ENCODE results near the gene SLC16A3. TPM values are rescaled to one million over a fixed set of nuclear protein-coding genes. Genes with fewer than 3 reads are reported as not detected.

SLC16A3 gene
- total and polyA plus RNA-seq, 12 donors: 2.7 to 58.6 (median 32.7) TPM

DNA sequence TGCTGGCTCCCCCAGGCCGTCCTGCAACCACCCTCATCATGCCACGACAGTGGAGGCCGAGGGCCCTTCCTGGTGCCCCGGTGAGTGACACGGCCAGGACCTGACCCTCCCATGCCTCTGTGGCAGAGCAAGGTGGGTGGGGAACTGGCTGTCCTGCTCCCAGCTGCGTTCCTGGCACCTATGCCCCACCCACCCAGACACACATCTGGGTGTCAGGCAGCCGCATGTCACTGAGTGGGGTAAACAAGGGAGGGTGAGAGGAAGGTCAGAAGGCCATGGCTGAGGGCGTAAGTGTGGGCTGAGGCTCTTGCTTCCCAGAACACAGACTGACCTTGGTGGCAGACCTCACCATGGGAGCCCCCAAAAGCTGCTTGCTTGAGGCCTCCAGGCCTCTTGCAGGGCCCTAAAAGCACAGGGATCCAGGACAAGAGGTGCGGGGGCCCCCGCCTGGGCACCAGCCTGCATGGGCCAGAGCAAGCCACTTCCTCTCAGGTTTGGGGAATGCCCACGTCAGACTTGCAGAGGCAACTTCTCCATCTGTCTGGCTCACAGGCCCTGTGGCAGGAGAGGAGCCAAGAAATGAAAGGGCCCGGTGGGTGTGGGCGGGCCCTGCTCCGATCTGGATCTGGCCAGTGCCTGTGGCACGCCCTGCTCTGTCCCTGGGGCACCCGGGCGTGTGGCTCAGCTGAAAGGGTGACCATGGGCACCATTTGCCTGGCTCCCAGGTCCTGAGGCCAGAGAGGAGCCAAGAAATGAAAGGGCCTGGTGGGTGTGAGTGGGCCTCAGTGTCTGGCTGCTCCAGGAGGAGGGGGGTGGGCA, 12.3 kb upstream of the SLC16A3 start:
- no peak overlapping the region for H3K4me3 ChIP-seq
- TF ChIP-seq, protein P1, sequence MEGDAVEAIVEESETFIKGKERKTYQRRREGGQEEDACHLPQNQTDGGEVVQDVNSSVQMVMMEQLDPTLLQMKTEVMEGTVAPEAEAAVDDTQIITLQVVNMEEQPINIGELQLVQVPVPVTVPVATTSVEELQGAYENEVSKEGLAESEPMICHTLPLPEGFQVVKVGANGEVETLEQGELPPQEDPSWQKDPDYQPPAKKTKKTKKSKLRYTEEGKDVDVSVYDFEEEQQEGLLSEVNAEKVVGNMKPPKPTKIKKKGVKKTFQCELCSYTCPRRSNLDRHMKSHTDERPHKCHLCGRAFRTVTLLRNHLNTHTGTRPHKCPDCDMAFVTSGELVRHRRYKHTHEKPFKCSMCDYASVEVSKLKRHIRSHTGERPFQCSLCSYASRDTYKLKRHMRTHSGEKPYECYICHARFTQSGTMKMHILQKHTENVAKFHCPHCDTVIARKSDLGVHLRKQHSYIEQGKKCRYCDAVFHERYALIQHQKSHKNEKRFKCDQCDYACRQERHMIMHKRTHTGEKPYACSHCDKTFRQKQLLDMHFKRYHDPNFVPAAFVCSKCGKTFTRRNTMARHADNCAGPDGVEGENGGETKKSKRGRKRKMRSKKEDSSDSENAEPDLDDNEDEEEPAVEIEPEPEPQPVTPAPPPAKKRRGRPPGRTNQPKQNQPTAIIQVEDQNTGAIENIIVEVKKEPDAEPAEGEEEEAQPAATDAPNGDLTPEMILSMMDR (IDR thresholded peaks at IDR 0.05): no peak
- TF ChIP-seq POLR2A (IDR thresholded peaks at IDR 0.05): peak in 1 of 2 donors; percentile 26
- no peaks in the 10 kb centered on the region for H3K36me3 ChIP-seq (replicated peaks in 1 of 2)
- WGBS, 4 donors: 37 to 66% (median 48%) methylated on average over 9 to 17 of the region's 17 CpGs
- no peaks in the 10 kb centered on the region for H3K9me3 ChIP-seq (replicated peaks in 1 of 3)
- peak overlapping the region; percentile 70 to 97 (median 83) for H3K27ac ChIP-seq
- intact Hi-C loops (cut with DNase I): no loop called here
- H3K4me1 ChIP-seq (replicated peaks in 1 of 2): peaks cover 36 to 37% of the 10 kb centered on the region in 2 donors
- H3K27me3 ChIP-seq: no peaks in the 10 kb centered on the region
- DNase-seq: peak; percentile 78 to 93 (median 91)

DNA sequence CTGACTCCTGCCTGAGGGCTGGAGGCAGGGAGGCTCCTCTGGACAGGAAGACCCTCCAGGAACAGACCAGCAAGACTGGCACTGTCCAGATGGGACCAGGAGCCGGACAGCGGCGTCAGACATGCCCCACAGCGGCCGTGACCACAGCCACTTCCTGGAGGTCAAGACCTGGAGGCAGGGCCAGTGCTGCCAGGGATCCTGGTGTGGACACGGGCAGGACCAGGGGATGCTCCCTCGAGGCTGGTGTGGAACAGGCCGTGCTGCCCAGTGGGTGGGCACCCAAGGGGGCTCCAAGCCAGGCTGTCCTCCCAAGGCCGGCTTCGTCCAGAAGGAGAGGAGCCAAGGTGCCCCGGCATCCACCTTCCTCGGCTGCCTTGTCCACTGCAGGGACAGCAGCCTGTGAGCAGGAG, 11.7 kb upstream of the SLC16A3 start:
- peak overlapping the region; percentile 70 to 97 (median 83) for H3K27ac ChIP-seq
- peak in 5 of 7 donors; percentile 50 to 74 (median 64) for DNase-seq
- H3K4me3 ChIP-seq: no peak overlapping the region
- no peaks in the 10 kb centered on the region for H3K27me3 ChIP-seq
- TF ChIP-seq POLR2A (IDR thresholded peaks at IDR 0.05): no peak
- TF ChIP-seq, protein P1 (IDR thresholded peaks at IDR 0.05): no peak
- no peaks in the 10 kb centered on the region for H3K9me3 ChIP-seq (replicated peaks in 1 of 3)
- WGBS, 4 donors: 65 to 79% (median 68%) methylated on average over 2 to 12 of the region's 12 CpGs; no CpG with 5 or more reads in 1 of the 4 donors
- peaks cover 30 to 31% of the 10 kb centered on the region in 2 donors for H3K4me1 ChIP-seq (replicated peaks in 1 of 2)
- intact Hi-C loops (cut with DNase I): no loop called here
- H3K36me3 ChIP-seq (replicated peaks in 1 of 2): no peaks in the 10 kb centered on the region

DNA sequence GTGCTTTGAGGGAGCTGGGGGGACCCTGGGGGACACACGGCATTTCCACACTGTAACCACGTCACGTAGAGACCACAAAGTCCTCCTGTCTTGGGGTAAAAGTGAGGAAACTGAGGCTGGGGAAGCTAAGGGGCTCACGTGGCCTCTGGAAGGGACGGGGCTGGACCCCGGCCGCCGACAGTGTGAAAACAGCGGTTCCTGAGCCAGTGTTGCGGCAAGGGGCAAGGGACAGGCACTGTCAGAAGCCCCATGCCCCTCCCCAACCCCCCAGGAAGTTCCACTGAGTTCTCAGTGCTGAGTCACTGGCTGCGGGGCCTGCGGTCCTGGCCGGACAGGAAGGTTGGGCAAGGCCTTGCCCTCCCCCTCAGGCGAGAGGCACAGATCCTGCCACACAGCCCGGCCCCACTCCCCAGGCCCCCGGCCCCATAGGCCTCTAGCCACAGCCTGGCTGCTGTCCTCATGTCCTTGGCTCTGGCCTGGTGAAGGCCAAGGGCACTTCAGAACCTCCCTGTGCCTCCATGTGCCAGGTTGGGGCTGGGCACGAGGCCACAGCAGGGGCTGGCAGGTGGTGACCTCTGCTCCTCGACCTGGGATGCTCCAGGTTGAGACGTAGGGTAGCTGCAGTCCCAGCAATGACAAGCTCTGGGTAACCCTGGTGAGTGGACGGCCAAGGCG, 11.2 kb upstream of the SLC16A3 start:
- intact Hi-C loops (cut with DNase I): no loop called here
- Histone ChIP-seq H3K4me3 (no peak overlapping the region), H3K27ac (peak overlapping the region; percentile 70 to 97 (median 83)), H3K9me3 (replicated peaks in 1 of 3) (no peaks in the 10 kb centered on the region), H3K27me3 (no peaks in the 10 kb centered on the region), H3K4me1 (replicated peaks in 1 of 2) (peaks cover 30% of the 10 kb centered on the region in 2 donors), H3K36me3 (replicated peaks in 1 of 2) (no peaks in the 10 kb centered on the region)
- TF ChIP-seq, protein P1 (IDR thresholded peaks at IDR 0.05): no peak
- no peak for TF ChIP-seq POLR2A (IDR thresholded peaks at IDR 0.05)
- DNase-seq: peak; percentile 78 to 88 (median 85)
- WGBS, 4 donors: 42 to 60% (median 53%) methylated on average over 3 to 21 of the region's 21 CpGs

DNA sequence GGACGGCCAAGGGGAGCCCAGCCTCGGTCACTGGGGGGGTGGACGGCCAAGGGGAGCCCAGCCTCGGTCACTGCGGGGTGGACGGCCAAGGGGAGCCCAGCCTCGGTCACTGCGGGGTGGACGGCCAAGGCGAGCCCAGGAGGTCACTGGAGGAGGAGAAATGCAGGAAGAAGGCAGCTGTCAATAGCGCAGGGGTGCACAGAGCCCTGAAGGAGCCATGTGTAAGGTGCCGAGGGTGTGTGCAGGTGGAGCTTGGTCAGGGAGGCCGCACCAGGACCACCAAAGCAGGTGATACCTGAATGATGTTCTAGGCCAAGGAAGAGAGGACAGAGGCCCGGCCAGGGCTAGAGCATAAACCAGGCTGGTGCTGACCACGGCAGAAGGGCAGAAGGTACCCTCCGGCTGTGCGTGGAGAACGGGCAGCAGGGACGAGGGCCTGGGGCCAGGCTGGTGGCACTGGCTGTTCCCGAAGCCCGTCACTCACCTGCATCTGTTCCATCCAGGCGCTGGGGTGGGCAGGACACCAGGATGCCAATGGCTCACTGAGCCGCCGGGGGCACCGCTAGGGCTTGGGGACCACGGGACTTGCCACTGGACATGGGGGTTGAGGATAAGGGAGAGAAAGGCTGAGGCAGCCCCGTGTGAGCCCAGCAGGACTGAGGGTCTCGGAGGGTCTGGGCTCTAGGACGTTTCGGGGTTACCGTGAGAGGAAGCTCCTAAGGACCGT, 10.3 kb upstream of the SLC16A3 start:
- peak overlapping the region in 1 of 5 donors; percentile 97 for H3K27ac ChIP-seq

More for the DNA sequence above, 10.3 kb upstream of the SLC16A3 start:
- intact Hi-C loops (cut with DNase I): no loop called here
- 92 to 94% (median 92%) methylated on average over 30 to 32 of the region's 32 CpGs for WGBS, 4 donors
- DNase-seq: no peak
- Histone ChIP-seq H3K27me3 (no peaks in the 10 kb centered on the region), H3K4me3 (no peak overlapping the region), H3K4me1 (replicated peaks in 1 of 2) (peaks cover 24% of the 10 kb centered on the region in 2 donors), H3K9me3 (replicated peaks in 1 of 3) (no peaks in the 10 kb centered on the region), H3K36me3 (replicated peaks in 1 of 2) (no peaks in the 10 kb centered on the region)
- TF ChIP-seq POLR2A (IDR thresholded peaks at IDR 0.05): no peak
- TF ChIP-seq, protein P1 (IDR thresholded peaks at IDR 0.05): no peak

Measured in adrenal gland (tissue), 12 donors.